ENCODE data around the gene PALB2. TPM values are rescaled to one million over a fixed set of nuclear protein-coding genes. Genes with fewer than 3 reads are reported as not detected.

PALB2 gene
- total RNA-seq, 1 experiment from 2014 or later = 40.3 TPM

GRCh38 chr16:23563186-23563585, 77.9 kb downstream of the PALB2 start:
- no peak overlapping the region for H3K14ac ChIP-seq (ENCODE audit: insufficient read depth, low read length)
- H3K23me2 ChIP-seq (ENCODE audit: insufficient read length, low read depth, low read length, poor library complexity, severe bottlenecking) = peaks cover 3% of the 10 kb centered on the region
- Mint-ChIP-seq H3K9me3 (no peaks in the 10 kb centered on the region), H3K36me3 (ENCODE audit: insufficient read depth in 1 of 3, low read depth in 3 of 3) (peaks cover 58 to 92% (median 82%) of the 10 kb centered on the region in 3 experiments), H3K27me3 (ENCODE audit: low read depth) (no peaks in the 10 kb centered on the region), H3K4me1 (peaks cover 0 to 8% of the 10 kb centered on the region in 2 experiments; a peak in 1 of 4 replicates), H3K27ac (0 out of 7 replicates have a peak overlapping the region, but pooled peaks of 1 of the 3 experiments have one; percentile 2), H3K4me3 (no peak overlapping the region)
- H4K91ac ChIP-seq (ENCODE audit: insufficient read length, low read depth, low read length) = no peak overlapping the region
- H2BK5ac ChIP-seq (ENCODE audit: insufficient read length, low read length) = no peak overlapping the region
- no peak overlapping the region for H2BK12ac ChIP-seq (ENCODE audit: insufficient read length, low read depth, low read length)
- H3K27me3 ChIP-seq (ENCODE audit: insufficient read depth, low read length) = no peaks in the 10 kb centered on the region
- WGBS (ENCODE audit: extremely low coverage, insufficient read length, low lambda C conversion rate) = no CpG with 5 or more reads among the region's 6 CpGs
- H4K5ac ChIP-seq (ENCODE audit: insufficient read length, low read depth, low read length) = no peak overlapping the region
- H3K27ac ChIP-seq (ENCODE audit: insufficient read length, low read depth, low read length) = no peak overlapping the region
- H3K79me2 ChIP-seq (ENCODE audit: insufficient read depth, low read length) = peaks cover 7% of the 10 kb centered on the region; the same call in 1 of the 2 replicates
- no peak overlapping the region for H3K4ac ChIP-seq (ENCODE audit: low read depth, low read length)
- TF ChIP-seq CTCF (conservative IDR thresholded peaks at IDR 0.05) = no peak
- no peak overlapping the region for H3K23ac ChIP-seq (ENCODE audit: insufficient read length, low read depth, low read length)
- H2BK15ac ChIP-seq (ENCODE audit: low read depth, low read length) = no peak overlapping the region
- H3K4me1 ChIP-seq (ENCODE audit: insufficient read depth, low read length) = no peaks in the 10 kb centered on the region
- H4K8ac ChIP-seq (replicated peaks; ENCODE audit: insufficient read length, low read depth, low read length) = no peak overlapping the region
- H3K18ac ChIP-seq (ENCODE audit: insufficient read length, low read depth, low read length) = no peak overlapping the region
- DNase-seq = no peak
- no peak overlapping the region for H3K4me2 ChIP-seq (ENCODE audit: insufficient read depth, insufficient read length, low read length)
- no peak overlapping the region for H3K9ac ChIP-seq (ENCODE audit: extremely low read depth, insufficient read length, low read length)
- H3K9me3 ChIP-seq (ENCODE audit: control insufficient read depth, low read depth, low read length) = no peaks in the 10 kb centered on the region
- no peak overlapping the region for H2BK120ac ChIP-seq (ENCODE audit: low read depth, low read length, poor library complexity, severe bottlenecking)
- no peak overlapping the region for H3T11ph ChIP-seq (ENCODE audit: low read length)
- H3K79me1 ChIP-seq (ENCODE audit: insufficient read depth, low read depth, low read length, poor library complexity, severe bottlenecking) = no peaks in the 10 kb centered on the region
- H2AFZ ChIP-seq (ENCODE audit: low read length) = no peak overlapping the region
- H2BK20ac ChIP-seq (ENCODE audit: low read depth, low read length, poor library complexity, severe bottlenecking) = no peak overlapping the region
- H3K56ac ChIP-seq (ENCODE audit: insufficient read length, low read depth, low read length) = no peak overlapping the region
- no peaks in the 10 kb centered on the region for H4K20me1 ChIP-seq (ENCODE audit: control insufficient read depth, insufficient read depth, insufficient read length)
- H2AK5ac ChIP-seq (ENCODE audit: insufficient read length, low read length) = no peak overlapping the region
